SK-N-SH treated with all-trans-retinoic acid at 6 μM for 48 hours (cell line): ENCODE data around the gene SCAPER.

Experiments used
- ARNTL ChIP-seq: fragments of 450-650 bp; formaldehyde crosslinking; IDR thresholded peaks from 2 replicates; pipeline ENCODE4 v1.5.0; 2020; ENCODE audit warnings: low read depth, mild to moderate bottlenecking, moderate library complexity, borderline replicate concordance
- PATZ1 ChIP-seq: fragments of 250-450 bp; sonication (Bioruptor Pico); IDR thresholded peaks from 2 replicates; pipeline ENCODE4 v1.8.0; 2020; ENCODE audit warnings: mild to moderate bottlenecking, moderate library complexity, borderline replicate concordance
- TOX ChIP-seq: fragments of 250-450 bp; sonication (Bioruptor Pico); IDR thresholded peaks from 2 replicates; pipeline ENCODE4 v1.8.0; 2021; ENCODE audit warnings: mild to moderate bottlenecking, moderate library complexity, borderline replicate concordance
- ZC3H10 ChIP-seq: fragments of 250-450 bp; sonication (Bioruptor Pico); IDR thresholded peaks from 2 replicates; pipeline ENCODE4 v1.5.1; 2021; ENCODE audit warnings: mild to moderate bottlenecking, moderate library complexity
- ZNF565 ChIP-seq: fragments of 450-650 bp; formaldehyde crosslinking; conservative IDR thresholded peaks from 2 replicates; pipeline ENCODE4 v1.5.0; 2020; ENCODE audit warnings: low read depth, mild to moderate bottlenecking, moderate library complexity

DNA sequence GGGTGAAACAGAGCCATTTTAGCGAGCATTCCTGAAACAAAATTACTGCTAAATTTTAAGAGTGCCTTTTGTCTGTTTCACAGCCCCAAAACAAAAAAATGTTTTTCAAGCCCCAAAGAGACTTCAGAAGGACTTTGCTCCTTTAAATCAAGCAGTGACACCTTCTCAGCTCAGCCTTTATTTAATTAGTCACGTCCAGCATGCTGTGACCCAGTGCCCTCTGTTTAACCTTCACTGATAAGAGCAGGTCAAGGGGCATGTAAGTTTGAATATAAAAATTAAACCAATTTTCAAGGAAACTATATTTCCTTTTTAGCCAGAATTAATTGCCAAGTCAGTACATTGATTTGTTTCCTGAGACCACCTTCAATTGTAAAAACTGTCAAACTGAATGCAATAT is 527.9 kb downstream of the SCAPER start:
- TF ChIP-seq PATZ1 (CRISPR knock-in tag) (no peak), ZC3H10 (CRISPR knock-in tag) (no peak), TOX (CRISPR knock-in tag) (no peak), ZNF565 (CRISPR knock-in tag) (no peak), ARNTL (no peak)
